Stimulated activated CD8-positive, alpha-beta memory T cell treated with anti-CD3 and anti-CD28 coated beads, Interleukin-12 subunit alpha, Interleukin-12 subunit beta, amount 100 ng/mL, for 1 hour (primary cell): ENCODE measurements around the gene MAGEA1.
"Not testable (repeated sequence)": the region's sequence is repeated elsewhere in the genome, so short reads cannot be mapped to it uniquely, and the experiment has no call there.

ENCODE experiments used
- DNase-seq: peaks from one replicate; pipeline ENCODE4 v3.0.0-alpha.2; 2020; ENCODE audit warnings: low read depth

MAGEA1 gene, protein sequence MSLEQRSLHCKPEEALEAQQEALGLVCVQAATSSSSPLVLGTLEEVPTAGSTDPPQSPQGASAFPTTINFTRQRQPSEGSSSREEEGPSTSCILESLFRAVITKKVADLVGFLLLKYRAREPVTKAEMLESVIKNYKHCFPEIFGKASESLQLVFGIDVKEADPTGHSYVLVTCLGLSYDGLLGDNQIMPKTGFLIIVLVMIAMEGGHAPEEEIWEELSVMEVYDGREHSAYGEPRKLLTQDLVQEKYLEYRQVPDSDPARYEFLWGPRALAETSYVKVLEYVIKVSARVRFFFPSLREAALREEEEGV

DNA sequence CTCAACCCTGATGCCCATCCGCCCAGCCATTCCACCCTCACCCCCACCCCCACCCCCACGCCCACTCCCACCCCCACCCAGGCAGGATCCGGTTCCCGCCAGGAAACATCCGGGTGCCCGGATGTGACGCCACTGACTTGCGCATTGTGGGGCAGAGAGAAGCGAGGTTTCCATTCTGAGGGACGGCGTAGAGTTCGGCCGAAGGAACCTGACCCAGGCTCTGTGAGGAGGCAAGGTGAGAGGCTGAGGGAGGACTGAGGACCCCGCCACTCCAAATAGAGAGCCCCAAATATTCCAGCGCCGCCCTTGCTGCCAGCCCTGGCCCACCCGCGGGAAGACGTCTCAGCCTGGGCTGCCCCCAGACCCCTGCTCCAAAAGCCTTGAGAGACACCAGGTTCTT is at the start of gene MAGEA1:
Gene MAGEA1, plus strand, starts transcription at position 154 of the 400 bp plus-strand sequence. CDS start 3,106 bp downstream, outside the sequence.
- DNase-seq: no peak

DNA sequence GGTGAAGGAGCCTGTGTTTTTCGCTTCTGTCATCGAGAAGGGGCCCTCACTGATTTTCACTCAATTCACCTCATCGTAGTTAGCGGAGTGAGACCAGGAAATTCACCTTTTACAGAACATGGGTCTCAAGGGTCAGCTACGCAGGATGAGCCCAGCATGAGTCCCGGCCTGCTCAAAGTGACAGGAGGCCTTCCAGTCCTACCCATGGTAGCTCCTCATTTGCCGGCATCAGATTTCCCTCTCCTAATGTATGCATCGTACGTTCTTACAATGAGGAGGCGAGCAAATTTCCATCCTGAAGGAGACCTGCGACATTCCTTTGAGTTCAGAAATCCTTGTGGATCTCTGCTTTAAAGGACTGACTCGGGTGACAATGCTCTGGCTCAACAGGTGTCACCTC is 46.2 kb upstream of the MAGEA1 start:
- DNase-seq: not testable (repeated sequence)

DNA sequence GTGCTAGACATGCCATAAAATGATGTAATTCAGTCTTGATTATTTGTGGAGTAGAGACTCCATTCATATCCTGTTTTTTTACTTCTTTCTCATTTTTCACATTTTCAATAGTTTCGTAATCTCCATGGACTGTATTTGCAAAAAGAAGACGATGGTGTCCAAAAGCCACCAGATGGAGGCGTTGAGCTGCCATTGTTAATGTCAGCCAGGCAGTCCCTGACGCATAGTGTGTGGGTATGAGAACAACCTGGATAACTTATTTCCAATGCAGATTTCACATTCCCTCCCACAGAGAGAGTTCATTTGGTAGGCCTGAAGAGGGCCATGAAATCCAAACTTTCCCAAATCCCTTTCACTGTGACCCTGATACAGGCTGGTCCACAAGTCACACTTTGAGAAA is 40.0 kb upstream of the MAGEA1 start:
- DNase-seq: not testable (repeated sequence)

GRCh38 chrX:153146288-153146687 is 32.8 kb upstream of the MAGEA1 start:
- DNase-seq: not testable (repeated sequence)

DNA sequence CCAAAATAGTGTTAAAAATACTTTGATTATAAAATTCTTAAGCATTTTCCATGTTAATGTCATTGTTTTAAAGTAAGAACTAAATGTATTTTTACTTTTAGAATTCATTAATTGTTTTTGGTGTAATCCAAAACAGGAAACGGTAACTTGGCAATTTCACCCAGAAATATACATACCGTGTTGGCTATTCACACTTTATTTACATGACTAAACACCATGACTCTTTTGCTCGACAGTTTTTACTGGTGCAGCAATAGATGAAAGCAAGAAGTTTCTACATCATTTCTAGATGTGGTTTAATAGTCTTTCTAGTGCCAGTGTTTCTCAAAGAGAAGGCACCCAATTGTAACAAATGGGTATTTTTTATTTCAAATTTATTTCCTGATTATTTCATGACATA is 25.6 kb upstream of the MAGEA1 start:
- DNase-seq: no peak

- no peak for DNase-seq
Measured at GRCh38 chrX:153157450-153157849, 21.6 kb upstream of the MAGEA1 start.

- no peak for DNase-seq
Measured at GRCh38 chrX:153158319-153158718, 20.8 kb upstream of the MAGEA1 start.

- DNase-seq: no peak
Measured at GRCh38 chrX:153161952-153162351, 17.1 kb upstream of the MAGEA1 start.

- DNase-seq: no peak
Measured at GRCh38 chrX:153164733-153165132, 14.4 kb upstream of the MAGEA1 start.

GRCh38 chrX:153168423-153168822 is 10.7 kb upstream of the MAGEA1 start:
- not testable (repeated sequence) for DNase-seq

DNA sequence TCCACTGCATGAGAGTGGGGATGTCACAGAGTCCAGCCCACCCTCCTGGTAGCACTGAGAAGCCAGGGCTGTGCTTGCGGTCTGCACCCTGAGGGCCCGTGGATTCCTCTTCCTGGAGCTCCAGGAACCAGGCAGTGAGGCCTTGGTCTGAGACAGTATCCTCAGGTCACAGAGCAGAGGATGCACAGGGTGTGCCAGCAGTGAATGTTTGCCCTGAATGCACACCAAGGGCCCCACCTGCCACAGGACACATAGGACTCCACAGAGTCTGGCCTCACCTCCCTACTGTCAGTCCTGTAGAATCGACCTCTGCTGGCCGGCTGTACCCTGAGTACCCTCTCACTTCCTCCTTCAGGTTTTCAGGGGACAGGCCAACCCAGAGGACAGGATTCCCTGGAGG is 2.7 kb downstream of the MAGEA1 start:
- DNase-seq: no peak

DNA sequence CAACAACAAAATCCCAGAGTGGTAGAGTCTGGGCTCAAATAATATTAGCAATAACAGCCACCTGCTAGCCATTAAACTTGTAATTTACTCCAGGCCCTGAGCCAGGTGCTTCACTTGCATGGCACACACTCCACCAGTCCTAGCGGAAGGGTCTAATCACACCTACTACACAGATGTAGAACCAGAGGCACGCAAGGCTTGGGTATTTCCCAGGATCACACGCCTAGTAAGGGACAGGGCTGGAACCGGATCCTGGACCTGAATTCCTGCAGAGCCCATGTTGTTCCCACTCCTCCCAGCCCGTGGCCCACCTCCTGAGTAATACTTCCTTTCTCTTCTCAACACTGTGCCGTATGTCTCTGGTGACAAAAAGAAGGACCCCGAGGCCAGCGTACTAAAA is 5.7 kb downstream of the MAGEA1 start:
- DNase-seq: no peak

DNA sequence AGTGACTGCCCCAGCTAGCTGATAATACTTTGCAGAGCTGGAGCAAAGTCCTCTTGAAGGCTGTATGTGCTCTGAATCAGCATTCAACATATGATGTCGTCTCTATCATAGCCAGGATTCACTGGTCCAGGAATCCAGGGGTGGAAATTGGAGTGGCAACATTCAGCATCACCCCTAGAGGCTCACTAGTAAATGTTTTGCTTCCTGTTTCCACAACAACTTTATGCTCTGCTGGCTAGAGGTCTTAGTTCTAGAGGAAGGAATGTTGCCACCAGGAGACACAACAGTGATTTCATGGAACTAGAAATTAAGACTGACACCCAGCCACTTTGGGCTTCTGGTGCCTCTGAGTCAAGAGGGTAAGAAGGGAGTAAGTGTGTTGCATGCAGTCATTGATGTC is 11.3 kb downstream of the MAGEA1 start:
- no peak for DNase-seq

DNA sequence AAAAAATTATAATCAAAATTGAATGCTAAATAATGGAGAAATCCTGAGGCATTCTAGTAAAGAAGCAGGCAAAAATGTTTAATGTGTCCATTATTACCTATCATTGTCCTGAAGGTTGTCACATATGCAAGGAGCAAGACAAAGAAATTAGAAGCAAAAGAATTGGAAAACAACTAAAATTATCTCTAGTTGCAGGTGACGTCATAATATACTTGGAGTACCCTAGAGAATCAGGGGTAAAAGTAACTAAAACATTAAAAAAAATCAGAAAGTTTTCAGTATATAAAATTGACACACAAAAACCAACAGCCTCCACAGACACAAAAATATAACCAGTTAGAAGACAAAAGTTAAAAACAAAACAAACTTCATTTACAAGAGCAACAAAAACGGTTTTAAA is 21.4 kb downstream of the MAGEA1 start:
- no peak for DNase-seq

DNA sequence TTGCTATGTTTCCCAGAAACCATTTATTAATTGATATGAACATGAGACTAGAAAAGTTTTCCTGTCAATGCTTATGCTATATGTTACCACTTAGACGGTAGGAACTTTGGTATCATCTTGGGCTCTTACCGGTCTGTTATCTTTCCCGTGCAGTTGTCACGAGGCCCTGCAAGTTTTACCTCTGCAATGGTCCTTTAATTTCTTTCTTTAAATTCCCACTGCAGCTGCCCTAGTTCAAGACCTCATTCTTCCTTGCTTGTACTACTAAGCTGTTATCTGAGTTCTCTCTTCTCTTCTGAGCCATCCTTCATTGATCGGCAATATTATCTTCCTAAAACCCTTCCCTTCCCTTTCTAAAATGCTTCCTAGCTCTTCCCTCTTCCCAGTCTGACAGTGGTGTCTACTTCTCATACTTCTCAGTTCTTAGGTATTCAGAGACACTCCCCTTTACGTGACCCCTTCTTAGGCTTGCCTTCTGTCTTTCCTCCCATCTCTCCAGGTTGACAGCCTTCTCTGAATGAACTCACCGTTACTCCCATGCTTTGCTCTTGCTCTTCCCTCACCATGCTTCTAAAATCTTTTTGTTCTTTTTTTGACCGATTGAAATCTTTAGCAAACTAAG is 27.5 kb downstream of the MAGEA1 start:
- no peak for DNase-seq

DNA sequence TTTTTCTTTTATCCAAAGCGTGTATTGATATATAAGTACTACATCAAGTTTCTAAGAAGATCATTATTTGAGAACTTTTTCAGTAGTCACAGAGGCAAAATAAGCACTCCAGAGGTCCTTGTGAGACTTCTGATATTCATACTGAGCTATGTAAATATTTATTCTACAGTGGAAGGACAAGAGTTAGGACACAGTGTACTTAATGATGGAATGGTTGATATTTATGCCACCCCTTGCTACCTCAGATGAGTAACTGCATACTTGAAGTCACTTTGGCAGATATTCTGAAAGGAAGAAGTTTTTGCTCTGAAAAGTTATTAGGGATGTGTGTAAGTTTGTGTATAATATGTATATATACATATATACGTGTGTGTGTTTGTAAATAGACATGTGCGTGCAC is 30.3 kb downstream of the MAGEA1 start:
- DNase-seq: no peak

GRCh38 chrX:153214934-153215333 is 35.9 kb downstream of the MAGEA1 start:
- DNase-seq: no peak

DNA sequence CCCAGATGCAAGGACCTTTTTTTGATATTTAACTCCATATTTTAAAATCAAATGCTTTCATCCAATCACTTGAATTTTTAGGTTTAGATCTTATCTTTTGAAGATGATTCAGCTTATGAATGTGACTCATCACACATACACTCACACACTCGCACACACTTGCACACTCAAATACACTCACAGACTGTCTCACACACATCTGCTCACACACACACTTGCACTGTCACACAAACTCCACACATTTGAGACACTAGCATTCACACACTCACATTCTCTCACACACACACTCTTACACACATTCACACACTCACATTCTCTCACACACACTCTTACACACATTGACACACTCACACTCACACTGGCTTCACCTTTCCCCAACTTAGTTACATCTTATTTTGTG is 37.8 kb downstream of the MAGEA1 start:
- no peak for DNase-seq

GRCh38 chrX:153225438-153226098 is 46.5 kb downstream of the MAGEA1 start:
- DNase-seq: no peak

DNA sequence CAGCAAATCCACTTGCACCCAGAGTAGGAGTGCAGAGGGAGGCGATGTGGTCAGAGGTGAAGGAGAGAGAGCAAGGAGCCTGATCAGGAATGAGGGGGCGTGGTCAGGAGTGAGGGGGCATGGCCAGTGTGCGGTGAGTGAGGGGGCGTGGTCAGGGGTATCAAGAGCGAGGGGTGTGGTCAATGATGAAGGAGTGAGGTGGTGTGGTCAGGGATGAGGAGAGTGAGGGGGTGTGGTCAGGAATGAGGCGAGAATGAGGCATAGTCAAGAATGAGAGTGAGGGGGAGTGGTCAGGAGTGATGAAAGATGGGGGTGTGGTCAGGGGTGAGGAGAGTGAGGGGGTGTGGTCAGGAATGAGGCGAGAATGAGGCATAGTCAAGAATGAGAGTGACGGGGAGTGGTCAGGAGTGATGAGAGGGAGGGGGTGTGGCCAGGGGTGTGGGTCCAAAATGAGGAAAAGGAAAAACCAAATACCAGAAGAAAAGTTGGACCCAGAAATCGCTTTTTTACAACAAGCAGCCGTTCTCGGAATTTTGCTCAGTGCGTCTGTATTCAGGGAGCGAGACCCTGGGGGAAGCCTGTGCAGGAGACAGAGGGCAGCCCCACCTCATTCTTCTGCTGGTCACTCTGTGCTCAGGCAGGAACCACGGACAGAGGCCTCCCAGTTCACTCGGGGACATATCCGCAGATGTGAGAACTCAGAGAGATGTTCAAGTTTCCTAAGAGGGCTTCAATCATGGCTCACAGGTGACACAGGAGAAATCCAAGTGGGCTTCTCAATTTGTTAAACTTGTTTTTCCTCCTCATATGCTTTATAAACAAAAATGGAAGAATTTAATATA is 47.5 kb downstream of the MAGEA1 start:
- no peak for DNase-seq
